HG03460 (cell line): ENCODE data around the gene SPATA46.

Source experiments
- ATAC-seq: cut with Tn5 transposase; IDR thresholded peaks from one replicate; pipeline ENCODE4 v1.9.1; 2021; ENCODE audit not compliant: unreplicated experiment

The SPATA46 gene

DNA sequence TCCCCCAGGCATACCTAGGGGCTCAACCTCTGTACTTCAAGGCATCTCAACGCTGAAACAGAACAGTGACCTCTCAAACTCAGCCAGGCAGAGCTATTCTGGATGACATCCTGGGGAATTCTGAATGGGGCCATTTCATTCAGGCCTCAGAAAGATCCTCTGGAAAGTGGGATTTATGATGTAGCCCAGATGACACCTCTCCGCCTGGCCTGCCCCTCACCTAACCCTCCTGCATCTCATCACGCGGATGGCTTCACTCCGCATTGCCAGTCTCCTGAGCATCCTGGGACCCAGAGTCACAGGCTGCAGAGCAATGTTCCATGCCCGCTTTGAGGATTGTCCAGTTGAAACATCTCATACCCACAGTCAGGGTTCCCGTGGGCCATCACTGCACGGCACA lies 1.2 kb downstream of the SPATA46 start:
- no peak for ATAC-seq

- ATAC-seq: no peak
These were observed 2.2 kb downstream of the SPATA46 start for GRCh38 chr1:162374406-162374805.

DNA sequence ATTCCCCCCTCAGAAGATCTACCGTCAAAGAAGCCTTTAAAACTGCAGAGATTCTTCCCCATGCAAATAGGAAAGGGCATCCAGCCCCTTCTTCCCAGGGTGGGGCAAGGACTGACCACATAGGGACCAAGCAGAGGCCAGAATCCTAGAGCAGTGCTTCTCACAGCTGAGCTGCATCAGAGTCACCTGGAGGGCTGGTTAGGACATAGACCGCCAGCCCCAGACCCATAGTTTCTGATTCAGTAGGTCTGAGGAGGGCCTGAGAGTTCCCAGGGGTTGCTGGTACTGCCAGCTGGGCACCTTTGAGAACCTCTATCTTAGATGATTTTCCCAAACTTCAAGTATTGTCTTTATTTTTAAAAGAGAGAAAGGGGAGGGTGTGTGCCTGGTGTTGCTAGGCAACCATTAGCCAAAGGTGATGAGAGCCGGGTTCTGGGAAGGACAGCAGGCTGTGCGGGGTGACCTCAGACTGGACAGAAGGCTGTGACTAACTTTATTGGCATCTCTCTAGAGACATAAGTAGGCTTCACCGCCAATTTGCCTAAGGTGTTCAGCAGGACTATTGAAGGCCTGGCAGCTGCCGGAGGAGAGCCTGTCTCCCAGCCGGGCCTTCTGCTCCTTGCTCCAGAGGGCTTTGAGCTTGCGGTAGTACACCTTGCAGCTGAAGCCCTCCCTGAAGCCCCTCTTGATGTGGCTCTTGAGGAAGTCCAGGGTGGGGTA lies 3.0 kb downstream of the SPATA46 start:
- ATAC-seq: no peak

GRCh38 chr1:162373072-162373427 lies 3.6 kb downstream of the SPATA46 start:
- ATAC-seq: no peak

DNA sequence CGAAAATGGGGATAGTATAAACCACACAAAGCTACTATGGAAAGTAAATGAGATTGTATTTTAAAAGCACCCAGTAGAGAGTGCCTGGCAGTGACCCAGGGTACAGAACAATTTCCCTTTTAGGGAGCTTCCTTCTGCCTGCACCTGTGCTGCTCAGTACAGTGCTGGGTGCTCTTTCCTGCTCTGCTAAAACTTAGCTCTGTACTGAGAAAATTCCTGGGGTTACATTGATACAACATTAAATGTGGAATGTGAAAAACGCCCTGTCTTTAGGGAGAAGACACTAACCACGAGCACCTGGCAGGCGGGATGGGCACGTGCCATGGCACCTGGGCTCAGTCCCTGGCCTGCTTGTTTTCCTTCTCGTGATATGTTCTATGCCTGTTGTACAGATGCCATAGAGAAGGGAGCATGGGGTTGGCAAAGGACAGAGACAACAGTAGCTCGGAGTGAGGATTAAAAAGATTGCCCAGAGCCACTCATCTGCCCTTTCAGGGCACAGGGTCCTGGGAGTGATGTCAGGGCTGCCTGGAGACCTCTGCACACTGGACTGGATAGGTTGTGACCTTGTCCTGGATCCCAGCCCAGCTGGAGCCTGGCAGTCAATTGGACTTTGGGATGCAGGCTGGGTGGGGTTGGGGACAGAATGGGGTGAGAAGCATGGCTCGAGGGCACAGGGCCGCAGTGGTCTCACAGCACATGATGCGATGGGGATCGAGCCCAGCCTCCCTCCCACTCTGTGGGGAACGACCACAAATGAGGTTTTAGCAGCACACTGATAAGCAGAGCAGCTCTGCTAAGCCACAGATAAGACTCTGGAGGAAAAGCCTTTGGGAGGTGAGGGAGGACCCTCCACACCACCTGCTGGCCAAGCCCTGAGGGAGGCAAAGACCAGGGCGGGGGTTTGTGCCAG lies 4.2 kb downstream of the SPATA46 start:
- ATAC-seq: no peak

GRCh38 chr1:162371611-162372010 lies 5.0 kb downstream of the SPATA46 start:
- ATAC-seq: no peak

DNA sequence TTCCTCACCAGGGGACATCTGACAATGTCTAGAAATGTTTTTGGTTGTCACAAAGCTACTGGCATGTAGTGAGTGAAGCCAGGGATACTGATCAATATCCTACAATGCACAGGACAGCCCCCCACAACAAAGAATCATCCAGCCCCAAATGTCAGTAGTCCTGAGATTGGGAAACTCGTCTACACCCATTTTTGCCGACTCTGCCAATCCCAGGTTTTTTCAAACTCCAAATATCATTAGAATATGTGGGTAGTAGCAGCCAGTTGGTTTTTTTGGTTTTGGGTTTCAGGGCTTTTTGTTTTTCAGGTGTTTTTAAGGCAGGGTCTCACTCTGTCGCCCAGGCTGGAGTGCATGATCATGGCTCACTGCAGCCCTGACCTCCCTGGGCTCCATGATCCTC lies 5.9 kb downstream of the SPATA46 start:
- no peak for ATAC-seq

GRCh38 chr1:162370161-162370560 lies 6.5 kb downstream of the SPATA46 start:
- ATAC-seq: no peak

DNA sequence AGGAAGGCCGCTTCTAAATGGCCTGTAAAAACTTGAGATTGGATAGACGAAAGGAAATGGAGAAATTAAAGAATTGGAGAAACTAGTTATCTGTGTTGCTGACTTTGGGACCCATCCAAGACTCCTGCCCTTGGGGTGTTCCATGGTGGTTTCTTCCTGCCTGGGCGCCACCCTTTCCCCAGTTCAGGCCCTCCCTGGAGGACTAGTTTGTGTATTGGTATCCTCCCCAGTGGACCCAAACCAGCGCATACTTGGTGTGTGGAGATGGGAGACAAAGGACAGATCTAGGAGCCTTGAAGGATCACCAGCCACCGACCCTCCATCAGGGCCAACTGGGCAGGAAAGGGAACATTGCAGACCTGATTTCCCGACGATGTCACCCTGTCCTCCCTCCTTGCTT lies 7.1 kb downstream of the SPATA46 start:
- no peak for ATAC-seq

DNA sequence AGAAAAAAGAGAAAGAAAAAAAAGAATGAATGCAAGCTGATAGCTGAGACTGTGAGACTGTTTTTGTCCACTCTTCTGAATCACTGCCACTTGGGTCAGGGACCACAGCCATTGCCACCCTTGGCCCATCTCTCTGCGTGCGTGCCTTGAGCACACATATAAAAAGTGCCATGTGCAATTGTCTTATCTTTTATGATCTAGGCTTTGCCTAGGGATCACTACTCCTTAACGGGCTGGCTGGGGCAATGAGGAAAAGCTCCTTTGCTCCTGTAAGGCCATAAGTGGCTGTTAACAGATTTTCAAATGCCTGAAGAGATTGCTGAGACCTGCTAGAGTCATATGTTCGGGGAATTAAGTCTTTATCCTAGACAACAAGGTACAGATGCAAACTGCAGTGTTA lies 8.2 kb downstream of the SPATA46 start:
- no peak for ATAC-seq

DNA sequence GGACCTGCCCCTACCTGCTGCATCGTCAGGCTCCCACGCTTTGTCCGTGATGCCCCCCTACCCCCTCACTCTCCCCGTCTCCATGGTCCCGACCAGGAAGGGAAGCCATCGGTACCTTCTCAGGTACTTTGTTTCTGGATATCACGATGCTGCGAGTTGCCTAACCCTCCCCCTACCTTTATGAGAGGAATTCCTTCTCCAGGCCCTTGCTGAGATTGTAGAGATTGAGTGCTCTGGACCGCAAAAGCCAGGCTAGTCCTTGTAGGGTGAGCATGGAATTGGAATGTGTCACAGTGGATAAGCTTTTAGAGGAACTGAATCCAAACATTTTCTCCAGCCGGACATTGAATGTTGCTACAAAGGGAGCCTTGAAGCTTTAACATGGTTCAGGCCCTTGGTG lies 8.9 kb downstream of the SPATA46 start:
- no peak for ATAC-seq

GRCh38 chr1:162367073-162367472 lies 9.6 kb downstream of the SPATA46 start:
- no peak for ATAC-seq

DNA sequence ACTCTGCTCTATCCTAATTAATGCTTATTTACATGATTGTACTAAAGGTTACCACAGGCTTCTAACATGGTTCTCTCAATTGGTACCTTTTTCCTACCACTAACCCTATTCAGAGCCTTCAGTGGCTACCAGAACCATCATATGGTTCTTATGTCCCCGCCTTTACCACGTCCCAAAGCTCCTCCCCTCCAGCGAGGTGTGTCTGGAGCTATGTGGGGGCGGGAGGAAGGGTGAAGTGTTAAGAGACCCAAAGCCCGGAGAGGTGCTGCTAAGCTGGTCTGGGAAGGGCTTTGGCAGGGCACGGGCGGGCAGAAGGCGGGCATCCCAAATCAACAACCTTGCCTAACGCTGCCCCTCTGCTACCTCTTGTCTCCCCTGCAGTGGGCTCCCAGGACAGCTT lies 10.0 kb downstream of the SPATA46 start:
- ATAC-seq: no peak

GRCh38 chr1:162366149-162366548 lies 10.5 kb downstream of the SPATA46 start:
- no peak for ATAC-seq

DNA sequence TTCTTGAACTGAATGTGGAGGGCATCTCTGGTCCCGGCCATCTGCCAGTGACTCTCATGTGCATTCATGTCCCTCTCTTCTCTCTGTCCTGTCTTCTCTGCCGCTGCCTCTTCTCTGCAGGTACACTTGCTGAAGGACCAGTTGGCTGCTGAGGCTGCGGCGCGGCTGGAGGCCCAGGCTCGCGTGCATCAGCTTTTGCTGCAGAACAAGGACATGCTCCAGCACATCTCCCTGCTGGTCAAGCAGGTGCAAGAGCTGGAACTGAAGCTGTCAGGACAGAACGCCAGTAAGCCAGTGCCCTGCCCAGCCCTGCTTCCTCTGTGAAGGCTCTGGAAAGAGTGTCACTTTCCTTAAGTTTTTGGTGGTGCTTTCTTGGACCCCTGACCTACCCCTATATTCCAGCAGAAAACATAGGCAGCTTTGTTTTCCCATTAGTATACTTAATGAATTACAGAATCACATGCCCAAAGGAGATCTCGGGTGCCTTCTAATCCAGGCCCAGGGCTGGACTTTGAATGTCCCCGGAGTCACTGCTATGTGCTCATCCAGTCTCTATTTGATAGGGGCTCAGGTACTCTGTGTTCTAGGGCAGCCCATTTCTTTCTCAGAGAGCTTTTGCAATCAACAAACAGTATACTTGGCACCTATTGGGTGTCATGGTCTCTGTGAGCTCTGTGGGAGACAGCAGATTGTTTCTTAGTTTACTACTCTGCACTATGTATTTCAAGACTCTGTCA lies 11.2 kb downstream of the SPATA46 start:
- no peak for ATAC-seq

DNA sequence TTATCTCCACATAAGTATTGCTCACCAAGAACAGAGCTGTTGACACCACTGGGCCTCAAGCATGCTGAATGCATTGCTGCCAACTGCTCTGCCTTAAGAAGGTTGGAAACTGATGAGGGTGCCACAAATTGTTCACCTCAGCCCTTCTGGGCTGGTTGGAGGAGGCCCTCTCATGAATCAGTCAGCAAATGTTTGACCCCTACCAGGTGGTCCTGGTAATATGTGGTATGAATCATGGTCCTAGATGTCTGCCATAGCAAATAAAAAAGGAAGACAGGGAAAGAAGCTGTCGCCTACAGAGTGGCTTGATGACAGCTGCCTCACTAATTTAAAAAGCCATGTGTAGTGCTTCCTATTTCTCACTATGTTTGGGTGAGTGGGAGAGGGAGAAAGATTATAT lies 12.2 kb downstream of the SPATA46 start:
- ATAC-seq: no peak

DNA sequence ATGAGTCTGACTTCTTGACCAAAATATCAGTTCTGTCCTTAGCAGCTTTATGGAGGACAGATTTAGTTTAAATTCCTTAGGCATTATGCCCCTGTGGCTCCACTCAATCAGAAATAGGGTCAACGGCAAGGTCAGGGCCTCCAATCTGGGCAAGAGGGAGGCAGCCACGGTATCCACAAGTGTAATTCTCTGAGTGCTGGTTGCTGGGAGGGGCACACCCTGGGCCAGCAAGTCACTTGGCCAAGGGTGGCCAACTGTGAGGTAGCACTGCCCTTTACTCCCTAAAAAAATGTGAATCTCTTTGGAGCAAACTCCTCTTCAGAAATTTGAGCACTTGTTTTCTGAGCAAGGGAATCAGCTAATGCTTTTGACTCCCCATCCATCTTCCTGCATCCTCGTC lies 12.8 kb downstream of the SPATA46 start:
- ATAC-seq: no peak

DNA sequence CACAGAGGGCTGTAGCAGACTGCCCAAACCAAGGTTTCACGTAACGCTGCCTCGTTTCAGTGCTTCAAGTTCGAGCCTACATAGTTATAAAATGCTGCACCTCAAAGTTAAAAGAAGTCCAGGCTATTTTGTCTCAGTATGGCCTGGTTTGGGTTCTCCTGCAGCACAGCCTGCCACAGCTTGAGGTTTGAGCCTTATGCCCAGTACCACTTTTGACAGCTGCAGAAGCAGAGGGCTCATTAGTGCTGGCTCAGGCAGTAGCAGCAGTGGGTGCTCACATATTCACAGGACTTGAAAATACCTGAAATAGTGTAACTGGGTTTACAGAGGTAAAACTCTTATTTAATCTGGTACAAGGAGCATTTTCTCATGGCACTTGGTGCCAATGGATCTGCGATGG lies 15.3 kb downstream of the SPATA46 start:
- peak; percentile 42 for ATAC-seq

- no peak for ATAC-seq
These were observed 15.8 kb downstream of the SPATA46 start for GRCh38 chr1:162360874-162361260.

DNA sequence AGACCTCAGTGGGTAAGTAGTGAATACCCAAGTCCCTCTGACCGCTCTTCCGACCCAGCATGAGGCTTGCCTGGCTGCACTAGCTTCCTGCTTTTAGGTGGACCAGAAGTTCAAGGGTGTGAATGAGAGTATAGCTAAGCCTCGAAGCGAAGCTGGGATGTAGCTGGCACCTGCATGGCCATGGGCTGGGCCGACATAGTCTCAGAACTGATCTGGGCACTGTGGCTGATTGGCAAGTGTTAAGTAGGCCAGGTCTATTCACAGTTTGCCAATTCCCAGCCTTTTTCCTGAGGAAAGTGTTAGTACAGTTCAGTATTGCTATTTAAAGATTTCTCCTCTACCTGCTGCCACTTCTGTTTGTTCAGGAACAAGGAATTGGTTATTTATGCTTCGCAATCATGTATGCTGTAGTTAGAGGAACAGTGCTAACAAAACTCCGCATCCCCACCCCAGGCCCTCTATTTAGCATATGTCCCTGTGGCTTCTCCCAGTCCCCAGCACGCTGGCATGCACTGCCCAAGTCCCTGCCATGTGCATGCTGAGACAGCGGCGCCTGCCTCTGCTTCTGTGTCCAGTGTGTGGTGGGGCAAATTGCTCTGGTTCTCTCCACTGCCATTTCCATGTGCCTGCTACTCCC lies 16.3 kb downstream of the SPATA46 start:
- ATAC-seq: no peak

DNA sequence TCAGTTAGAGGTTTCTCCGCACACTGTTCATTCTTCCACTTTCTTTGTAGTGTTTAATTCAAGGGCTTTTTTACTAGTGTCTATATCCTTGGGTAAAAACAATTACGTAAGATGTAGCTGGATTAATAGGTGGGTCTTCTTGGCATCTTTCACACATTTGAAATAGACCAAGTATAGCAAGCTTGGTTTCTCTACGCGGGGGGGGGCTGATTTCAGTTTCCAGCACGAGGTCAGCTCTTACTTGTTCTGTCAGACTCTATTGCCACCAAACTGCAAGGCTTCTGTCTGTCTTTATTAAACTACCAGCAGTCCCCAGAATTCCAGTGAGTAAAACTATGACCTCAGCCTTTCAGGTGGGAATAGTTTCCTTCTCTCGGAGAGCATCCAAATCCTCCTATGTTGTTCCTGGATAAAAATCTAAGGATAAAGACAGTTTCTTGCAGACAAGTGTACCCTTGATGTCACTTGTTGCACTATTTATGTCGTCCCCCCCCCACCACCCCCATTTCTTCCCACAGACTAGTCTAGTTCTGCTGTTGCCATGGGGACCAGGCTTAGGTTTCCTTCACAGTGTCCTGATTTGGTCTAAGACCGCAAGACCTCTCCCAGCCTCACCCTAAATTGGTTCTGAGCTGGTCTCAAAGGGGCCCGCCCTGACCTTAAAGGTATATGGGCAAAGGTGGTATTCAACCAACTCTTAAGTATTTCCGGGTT lies 17.0 kb downstream of the SPATA46 start:
- ATAC-seq: no peak
